Measurements from ENCODE around the gene FIBIN.

The FIBIN gene

DNA sequence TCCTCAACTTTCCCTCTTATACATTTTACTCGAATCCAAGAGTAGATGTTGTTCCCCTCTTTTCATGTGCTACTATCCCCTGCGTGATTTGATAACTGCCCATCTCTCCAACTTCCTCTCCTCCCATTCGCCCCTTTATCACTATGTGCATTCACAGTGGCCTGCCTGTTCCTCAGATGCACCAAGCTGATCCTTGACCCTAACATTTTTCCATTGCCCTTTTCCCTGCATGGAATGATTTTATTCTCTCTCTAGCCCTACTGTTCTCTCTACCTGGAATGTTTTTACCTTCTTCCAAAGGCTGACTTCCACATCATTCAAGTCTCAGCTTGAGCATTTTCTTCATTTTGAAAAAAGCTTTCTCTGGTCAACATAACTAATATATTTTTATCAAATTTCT is 31.0 kb downstream of the FIBIN start:
- H3K9me3 Mint-ChIP-seq = peaks cover 0 to 3% of the 10 kb centered on the region in 2 donors
- no peak overlapping the region for H3K27ac Mint-ChIP-seq
- H3K27me3 Mint-ChIP-seq = no peaks in the 10 kb centered on the region

DNA sequence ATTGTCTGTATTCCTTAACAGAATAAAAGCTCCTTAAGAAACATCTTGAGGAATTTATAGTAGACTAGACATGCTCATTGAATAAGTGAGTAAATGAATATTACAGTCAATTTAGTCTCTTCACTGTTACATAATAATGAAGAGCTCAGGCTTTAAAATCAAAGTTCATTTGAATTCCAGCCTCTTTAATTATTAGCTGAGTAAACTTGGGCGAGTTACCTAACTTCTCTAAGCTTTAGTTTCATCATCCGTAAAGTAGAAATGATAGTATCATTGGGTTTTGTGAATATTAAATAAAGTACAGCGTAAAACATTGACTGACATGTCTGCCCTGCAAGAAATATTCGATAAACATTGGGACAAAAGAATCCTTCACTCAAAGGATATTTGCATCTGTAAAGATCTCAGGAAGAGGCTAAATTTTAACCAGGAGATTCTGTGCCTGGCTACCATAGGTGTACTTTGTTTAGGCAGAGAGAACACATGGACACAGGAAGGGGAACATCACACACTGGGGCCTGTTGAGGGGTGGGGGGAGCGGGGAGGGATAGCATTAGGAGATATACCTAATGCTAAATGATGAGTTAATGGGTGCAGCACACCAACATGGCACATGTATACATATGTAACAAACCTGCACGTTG is 31.5 kb downstream of the FIBIN start:
- H3K27me3 Mint-ChIP-seq = no peaks in the 10 kb centered on the region
- no peaks in the 10 kb centered on the region for H3K4me1 Mint-ChIP-seq
- H3K9me3 Mint-ChIP-seq = peaks cover 0 to 3% of the 10 kb centered on the region in 2 donors
- ATAC-seq (replicated peaks) = no peak
- DNase-seq = no peak
- no peak overlapping the region for H3K4me3 Mint-ChIP-seq
- no peaks in the 10 kb centered on the region for H3K36me3 Mint-ChIP-seq
- no peak overlapping the region for H3K27ac Mint-ChIP-seq

More for the DNA sequence above, 31.0 kb downstream of the FIBIN start:
- ATAC-seq (replicated peaks) (no peak), DNase-seq (no peak)
- Mint-ChIP-seq H3K4me3 (no peak overlapping the region), H3K4me1 (no peaks in the 10 kb centered on the region), H3K36me3 (no peaks in the 10 kb centered on the region)

DNA sequence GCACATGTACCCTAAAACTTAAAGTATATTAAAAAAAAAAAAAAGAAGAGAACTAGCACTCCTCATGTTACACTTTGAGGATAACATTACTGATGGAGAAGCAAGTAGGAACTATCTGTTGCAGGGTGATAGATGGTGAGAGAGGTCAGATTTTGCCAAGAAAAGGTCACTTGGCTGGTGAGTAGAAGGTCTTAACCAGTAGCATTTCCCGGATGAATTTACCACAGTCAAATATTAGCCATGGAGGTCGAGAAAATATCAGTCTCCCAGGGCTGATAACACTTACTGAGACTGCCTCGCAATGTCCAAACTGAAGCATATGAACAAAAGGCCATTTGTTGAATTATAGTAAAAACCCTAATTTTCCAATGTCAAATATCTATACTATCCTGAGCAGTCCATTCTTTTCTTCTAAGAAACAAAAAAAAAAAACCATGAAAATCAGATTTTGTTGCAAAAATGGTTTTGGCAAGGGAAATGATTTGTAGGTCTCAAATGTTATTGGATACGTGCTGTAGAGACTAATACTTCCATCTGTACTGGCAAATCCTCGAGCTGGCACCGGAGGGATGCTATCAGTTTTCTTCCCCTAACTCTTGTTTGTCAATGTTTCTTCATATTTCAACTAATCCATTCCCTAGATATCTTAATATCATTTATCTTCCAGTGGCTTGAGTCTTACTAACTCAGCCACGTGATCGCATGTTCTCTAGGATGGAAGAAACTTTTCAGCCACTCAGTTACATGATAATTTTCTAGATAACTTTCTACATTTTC is 32.2 kb downstream of the FIBIN start:
- H3K4me3 Mint-ChIP-seq = no peak overlapping the region
- H3K36me3 Mint-ChIP-seq = no peaks in the 10 kb centered on the region
- H3K9me3 Mint-ChIP-seq = peaks cover 0 to 3% of the 10 kb centered on the region in 2 donors
- no peak overlapping the region for H3K27ac Mint-ChIP-seq
- H3K4me1 Mint-ChIP-seq = no peaks in the 10 kb centered on the region
- ATAC-seq (replicated peaks) = no peak
- no peak for DNase-seq
- no peaks in the 10 kb centered on the region for H3K27me3 Mint-ChIP-seq

DNA sequence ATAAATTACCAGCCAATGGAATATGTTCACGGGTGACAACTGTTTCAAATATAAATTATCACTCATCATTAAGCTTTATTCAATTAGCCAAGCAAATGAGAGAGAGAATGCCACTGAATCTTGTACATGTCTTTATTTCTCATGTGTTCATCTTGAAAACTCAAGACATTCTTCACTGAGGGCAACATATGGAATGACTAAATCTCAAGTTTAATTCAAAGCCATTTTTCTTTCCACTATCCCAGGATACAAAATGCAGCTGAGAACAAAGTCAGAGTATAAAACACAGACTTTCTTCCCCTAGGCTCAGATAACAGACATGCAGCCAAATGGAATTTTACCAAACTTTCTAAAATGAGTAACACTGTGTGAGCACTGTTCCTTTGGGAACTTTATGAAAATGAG is 34.7 kb downstream of the FIBIN start:
- Mint-ChIP-seq H3K27me3 (no peaks in the 10 kb centered on the region), H3K36me3 (no peaks in the 10 kb centered on the region), H3K9me3 (peaks cover 5 to 9% of the 10 kb centered on the region in 2 donors), H3K4me3 (no peak overlapping the region), H3K4me1 (no peaks in the 10 kb centered on the region), H3K27ac (no peak overlapping the region)
- DNase-seq = no peak
- no peak for ATAC-seq (replicated peaks)

DNA sequence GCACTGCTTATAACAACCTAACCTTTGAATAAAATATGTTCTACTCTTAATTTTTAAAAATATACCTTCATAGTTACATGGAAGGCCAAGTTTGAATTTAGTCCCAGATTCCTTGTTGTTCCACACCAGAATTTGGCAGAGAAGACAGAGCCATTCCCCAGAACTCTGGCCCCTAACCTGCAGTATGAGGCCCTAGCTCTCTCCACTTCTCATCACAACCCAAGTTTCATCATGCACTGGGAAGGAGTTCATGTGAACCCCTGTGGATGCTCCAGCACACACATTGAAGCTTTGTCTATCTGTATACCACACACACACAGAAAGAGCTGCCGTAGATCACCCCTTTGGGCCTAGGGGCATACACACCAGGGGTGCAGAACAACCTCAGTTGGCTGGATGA is 36.1 kb downstream of the FIBIN start:
- Mint-ChIP-seq H3K27ac (no peak overlapping the region), H3K9me3 (peaks cover 13 to 14% of the 10 kb centered on the region in 2 donors), H3K4me1 (no peaks in the 10 kb centered on the region), H3K36me3 (no peaks in the 10 kb centered on the region), H3K27me3 (no peaks in the 10 kb centered on the region), H3K4me3 (no peak overlapping the region)
- ATAC-seq (replicated peaks) (no peak), DNase-seq (no peak)

DNA sequence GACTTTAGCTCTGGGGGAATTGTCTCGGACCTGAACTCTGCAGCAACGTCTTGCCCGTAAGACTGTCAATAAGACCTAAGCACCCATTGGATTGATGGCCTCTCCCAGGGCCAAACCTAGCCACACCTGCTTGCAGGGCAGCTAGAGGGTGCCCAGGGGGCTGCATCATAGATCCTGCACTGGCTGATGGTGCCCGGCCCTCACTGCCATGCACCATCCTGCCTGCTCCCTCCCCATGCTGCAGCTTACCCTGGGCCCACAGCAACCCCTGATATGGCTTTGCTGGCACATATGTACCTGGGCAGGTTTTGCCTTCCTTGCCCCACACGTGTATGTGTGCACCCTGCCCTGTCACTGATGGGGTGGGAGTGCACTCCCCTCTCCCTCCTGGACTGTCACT is 37.8 kb downstream of the FIBIN start:
- H3K4me3 Mint-ChIP-seq = no peak overlapping the region
- H3K36me3 Mint-ChIP-seq = no peaks in the 10 kb centered on the region
- no peak for DNase-seq
- H3K27ac Mint-ChIP-seq = no peak overlapping the region
- no peak for ATAC-seq (replicated peaks)
- peaks cover 14 to 22% of the 10 kb centered on the region in 2 donors for H3K9me3 Mint-ChIP-seq
- no peaks in the 10 kb centered on the region for H3K4me1 Mint-ChIP-seq
- no peaks in the 10 kb centered on the region for H3K27me3 Mint-ChIP-seq

DNA sequence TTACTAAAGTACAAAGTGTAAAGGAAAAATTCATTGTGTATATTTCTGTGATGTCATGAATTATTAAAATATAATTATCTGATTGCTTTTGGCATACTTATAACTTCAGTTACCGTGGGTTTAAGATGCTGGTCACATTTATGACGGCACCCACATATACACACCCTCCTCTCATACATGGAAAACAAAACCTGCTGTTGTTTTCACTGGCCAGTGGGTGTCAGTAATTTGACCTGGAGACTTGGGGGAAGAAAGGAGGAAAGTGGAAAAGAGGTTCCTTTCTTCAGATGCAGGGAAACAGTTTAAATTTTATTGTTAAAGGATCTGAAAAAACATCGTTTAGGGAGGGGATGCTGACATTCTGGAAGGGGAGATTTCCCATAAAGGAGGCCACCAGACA is 46.0 kb downstream of the FIBIN start:
- Mint-ChIP-seq H3K27ac (no peak overlapping the region), H3K36me3 (no peaks in the 10 kb centered on the region), H3K4me1 (no peaks in the 10 kb centered on the region), H3K9me3 (peaks cover 20 to 30% of the 10 kb centered on the region in 2 donors), H3K27me3 (no peaks in the 10 kb centered on the region), H3K4me3 (no peak overlapping the region)
- ATAC-seq (replicated peaks) (no peak), DNase-seq (no peak)

DNA sequence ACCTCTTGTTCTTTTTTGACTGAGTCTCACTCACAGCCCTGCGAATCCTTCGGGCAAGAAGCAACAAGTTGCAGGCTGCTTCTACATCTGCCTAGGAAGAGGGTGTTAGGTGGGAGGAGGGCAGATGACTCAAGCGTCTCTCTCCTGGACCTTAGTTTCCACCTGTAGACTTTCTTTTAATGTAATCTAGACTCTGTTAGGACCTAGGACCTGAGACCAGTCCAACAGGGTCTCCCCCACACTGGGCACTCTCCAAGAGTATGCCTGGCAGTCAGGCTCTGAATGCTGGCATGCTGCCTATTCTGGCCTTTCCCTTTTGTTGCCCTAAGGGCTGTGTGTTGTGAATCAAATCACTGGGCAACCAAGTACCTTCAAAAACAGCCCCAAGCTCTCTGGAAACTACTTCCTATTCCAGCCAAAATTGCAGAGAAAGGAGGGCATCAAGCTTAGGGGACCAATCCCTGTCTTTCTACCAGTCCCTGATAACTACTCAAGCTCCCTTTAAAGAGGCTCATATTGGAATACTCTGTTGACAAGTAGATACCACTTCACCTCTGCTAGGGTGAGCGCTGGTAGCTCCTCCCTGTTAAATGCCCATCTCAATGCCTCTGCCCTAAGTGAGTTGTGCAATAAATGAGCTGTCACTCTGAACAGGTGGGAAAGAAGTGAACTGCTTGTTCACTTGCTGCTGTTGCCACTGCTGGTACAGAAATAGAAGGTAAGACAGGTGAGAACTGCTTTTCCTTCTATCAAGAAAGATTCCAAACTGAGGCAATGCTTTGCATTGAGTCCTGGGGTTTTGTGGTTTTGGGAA is 46.6 kb downstream of the FIBIN start, which contains the start of gene BBOX1:
Gene BBOX1 (plus strand): TSS at position 514 of the 814 bp plus-strand sequence. CDS start 14,616 bp downstream, outside the sequence.
- H3K27ac Mint-ChIP-seq = no peak within 1 kb of the TSS
- no peak within 1 kb of the TSS for H3K4me3 Mint-ChIP-seq
- no peaks in the 10 kb centered on the region for H3K4me1 Mint-ChIP-seq
- DNase-seq (no peak), ATAC-seq (replicated peaks) (no peak)
- peaks cover 19 to 28% of the 10 kb centered on the region in 2 donors for H3K9me3 Mint-ChIP-seq
- no peaks in the 10 kb centered on the region for H3K36me3 Mint-ChIP-seq
- no peaks in the 10 kb centered on the region for H3K27me3 Mint-ChIP-seq

DNA sequence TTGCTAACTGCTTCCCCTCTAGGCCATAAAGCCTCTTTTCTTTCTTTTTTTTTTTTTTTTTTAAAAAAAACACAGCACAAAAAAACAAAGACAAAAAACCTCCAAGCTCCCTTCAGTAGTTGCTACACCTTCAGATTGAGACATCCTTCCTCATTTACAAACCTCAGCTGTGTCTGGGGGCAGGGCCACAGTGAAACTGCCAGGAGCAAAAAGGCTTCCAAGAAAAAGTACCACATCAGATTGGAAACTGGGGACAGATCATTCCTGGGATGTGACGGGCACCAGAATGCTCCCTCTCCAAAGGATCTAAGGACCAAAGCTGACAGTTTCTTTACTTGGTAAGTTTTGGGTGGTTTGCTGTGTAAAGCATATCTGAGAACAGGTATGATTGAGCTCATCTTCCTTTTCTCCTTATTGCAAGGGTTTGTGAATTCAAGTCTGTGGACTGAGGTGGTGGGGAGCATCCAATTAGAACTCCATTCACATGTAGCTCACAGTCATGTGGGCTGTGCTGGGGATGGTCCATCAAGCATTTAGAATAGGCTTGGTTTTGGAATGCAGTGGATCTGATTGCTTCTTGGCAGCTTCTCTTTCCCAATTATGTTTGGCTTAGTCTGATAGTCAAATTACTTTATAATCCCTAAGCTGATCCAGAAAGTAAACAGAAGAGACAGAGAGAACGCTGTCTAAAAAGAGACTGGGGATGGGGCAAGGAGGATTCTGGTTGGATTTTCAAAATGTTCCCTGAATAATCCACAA is 47.4 kb downstream of the FIBIN start:
- Mint-ChIP-seq H3K4me1 (no peaks in the 10 kb centered on the region), H3K9me3 (peaks cover 19 to 24% of the 10 kb centered on the region in 2 donors), H3K4me3 (no peak overlapping the region), H3K27ac (no peak overlapping the region), H3K36me3 (no peaks in the 10 kb centered on the region), H3K27me3 (no peaks in the 10 kb centered on the region)
- DNase-seq (no peak), ATAC-seq (replicated peaks) (no peak)

Measured in stimulated activated naive B cell treated with anti-CD40 and anti-IgM and Interleukin-4, amounts not matched to agents 10 μg/mL and 1 μg/mL and 100 μg/mL, for 72 hours (primary cell).